Mucosa of gallbladder (tissue), 1 donor: ENCODE data around the gene TAF10. TPM values are rescaled to one million over a fixed set of nuclear protein-coding genes. Genes with fewer than 3 reads are reported as not detected.

Experiments
- total RNA-seq: library from RNA; stranded (reverse); gene quantifications from one replicate; pipeline ENCODE4 v1.2.1, GENCODE V29; 2021
- donor health status: DM: no; HTN: no; CAD: no.

Gene TAF10
- total RNA-seq, 1 donor from 2014 or later = 142 TPM

Other genes starting within 250 kb of the TAF10 start
- gene SMPD1, start 221.7 kb downstream of the TAF10 start, total RNA-seq = 69.7 TPM
- gene APBB1, start 193.1 kb downstream of the TAF10 start, total RNA-seq = 45.1 TPM
- 5.2 TPM for gene HPX, start 171.2 kb downstream of the TAF10 start, total RNA-seq
- gene TRIM3, start 138.3 kb downstream of the TAF10 start, total RNA-seq = 43.0 TPM
- gene ARFIP2, start 130.9 kb downstream of the TAF10 start, total RNA-seq = 52.5 TPM
- gene TIMM10B, start 130.7 kb downstream of the TAF10 start, total RNA-seq = 53.9 TPM
- gene DNHD1, start 114.9 kb downstream of the TAF10 start, total RNA-seq = 8.8 TPM
- gene RRP8, start 8.6 kb downstream of the TAF10 start, total RNA-seq = 25.8 TPM
- gene ILK, start 8.4 kb downstream of the TAF10 start, total RNA-seq = 261 TPM
- 161 TPM for gene TPP1, start 7.2 kb upstream of the TAF10 start, total RNA-seq
- 25.1 TPM for gene DCHS1, start 43.6 kb upstream of the TAF10 start, total RNA-seq
- 38.5 TPM for gene MRPL17, start 71.1 kb upstream of the TAF10 start, total RNA-seq
- gene OR2AG2, start 159.8 kb upstream of the TAF10 start, total RNA-seq = not detected
- gene OR2AG1, start 170.8 kb upstream of the TAF10 start, total RNA-seq = not detected
- 0.06 TPM for gene OR6A2, start 187.5 kb upstream of the TAF10 start, total RNA-seq
- gene OR10A5, start 233.5 kb upstream of the TAF10 start, total RNA-seq = not detected